ENCODE results near the gene CBLN3. TPM values are rescaled to one million over a fixed set of nuclear protein-coding genes. Genes with fewer than 3 reads are reported as not detected.

The CBLN3 gene
- total RNA-seq, 1 experiment from 2014 or later = 2.0 TPM

DNA sequence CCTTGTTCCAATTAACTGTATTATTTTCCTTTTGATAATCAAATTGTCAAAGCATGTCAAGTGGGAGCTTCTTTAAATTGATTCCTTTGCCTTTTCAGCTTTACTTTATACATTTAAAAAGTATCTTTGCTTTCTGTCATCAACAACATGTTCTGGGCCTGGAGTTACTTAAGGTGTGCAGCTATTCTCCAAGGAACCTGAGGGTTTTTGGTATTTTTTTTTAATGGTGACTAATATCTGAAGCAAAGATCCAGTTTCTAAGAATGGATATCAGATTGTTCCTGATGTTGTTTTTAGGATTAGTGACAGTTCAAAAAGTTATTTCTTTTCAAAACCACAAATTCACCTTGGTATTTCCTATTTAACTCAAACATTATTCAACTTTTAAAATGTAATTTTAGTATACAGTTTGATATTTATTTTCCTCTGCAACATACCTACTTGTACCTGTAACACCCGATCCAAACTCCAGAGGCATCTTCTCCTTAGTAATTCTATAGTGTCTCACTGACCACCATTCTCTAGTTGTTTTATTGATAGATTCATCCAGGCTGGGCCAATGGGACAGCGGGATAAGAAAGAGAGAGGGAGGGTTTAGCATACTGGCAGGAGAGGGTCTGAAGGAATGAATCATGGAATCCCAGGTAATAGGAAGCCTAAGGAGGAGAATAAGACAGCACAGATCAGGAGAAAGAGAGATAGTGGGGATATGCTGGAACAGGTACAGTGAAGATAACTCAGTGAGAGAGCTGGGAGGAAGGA, 3.1 kb downstream of the CBLN3 start:
- no TSS peak for BruUV-seq (replicated peaks)
- ATAC-seq (no peak), DNase-seq (ENCODE audit: low read depth, low spot score) (no peak)
- Histone ChIP-seq H3K9me3 (ENCODE audit: control insufficient read depth in 1 of 2, insufficient read depth in 1 of 2, low read depth in 1 of 2, low read length in 2 of 2) (no peaks in the 10 kb centered on the region), H3K9ac (ENCODE audit: low read length) (no peak overlapping the region), H3K4me3 (replicated peaks in 1 of 2; ENCODE audit: low read depth in 1 of 2, low read length in 2 of 2) (no peak overlapping the region), H3K27me3 (ENCODE audit: insufficient read depth, low read length) (no peaks in the 10 kb centered on the region), H2AFZ (ENCODE audit: low read depth, low read length, poor library complexity, severe bottlenecking) (no peak overlapping the region), H3K9me2 (ENCODE audit: insufficient read depth) (no peaks in the 10 kb centered on the region), H4K20me1 (ENCODE audit: insufficient read depth) (no peaks in the 10 kb centered on the region), H3K4me2 (ENCODE audit: low read length) (no peak overlapping the region), H3K27ac (ENCODE audit: low read depth, low read length) (no peak overlapping the region), H3K79me2 (ENCODE audit: insufficient read depth, low read length) (peaks cover 13% of the 10 kb centered on the region), H3K36me3 (ENCODE audit: control insufficient read depth in 1 of 2, insufficient read depth in 2 of 2, low read length in 2 of 2) (no peaks in the 10 kb centered on the region), H3K4me1 (ENCODE audit: control insufficient read depth in 1 of 2, insufficient read depth in 2 of 2, low read length in 2 of 2) (peaks cover 11 to 29% of the 10 kb centered on the region in 2 experiments)
- ChIA-PET RAD21 (ENCODE audit: low non-redundant PET in 1 of 2, low total read pairs in 2 of 2, uncharacterized antibody in 2 of 2, unreplicated experiment in 2 of 2) (no interaction called here), POLR2A (interaction anchor here (0.6 kb wide), 1 partner anchor 99 kb away, joined by 5 read pairs; no protein-coding TSS in a partner anchor), CTCF (interaction anchor here (1.1 kb wide), 1 partner anchor 61 kb away, joined by 4 read pairs; no protein-coding TSS in a partner anchor)
- intact Hi-C loops (cut with micrococcal nuclease) = no loop called here
- no peak for TF ChIP-seq ZNF274 (IDR thresholded peaks at IDR 0.05; ENCODE audit: low read depth, low read length)
- TF ChIP-seq CEBPB (IDR thresholded peaks at IDR 0.05; ENCODE audit: low read depth) = no peak
- no peak for TF ChIP-seq ATF3 (IDR thresholded peaks at IDR 0.05)
- TF ChIP-seq ZFX (IDR thresholded peaks at IDR 0.05) = no peak
- TF ChIP-seq RAD21 (IDR thresholded peaks at IDR 0.05; ENCODE audit: low read depth) = no peak
- TF ChIP-seq FOSL1 (IDR thresholded peaks at IDR 0.05; ENCODE audit: low read depth) = no peak
- TF ChIP-seq EZH2phosphoT487 (IDR thresholded peaks at IDR 0.05; ENCODE audit: borderline replicate concordance) = no peak
- TF ChIP-seq JUND (IDR thresholded peaks at IDR 0.05) = no peak
- no peak for TF ChIP-seq YY1 (IDR thresholded peaks at IDR 0.05; ENCODE audit: extremely low read depth, insufficient replicate concordance, low read depth, low read length)
- TF ChIP-seq REST (IDR thresholded peaks at IDR 0.05; ENCODE audit: low read depth) = no peak
- no peak for TF ChIP-seq EZH2 (IDR thresholded peaks at IDR 0.05)
- TF ChIP-seq ELF1 (IDR thresholded peaks at IDR 0.05; ENCODE audit: borderline replicate concordance, low read depth) = no peak
- TF ChIP-seq, protein P1, sequence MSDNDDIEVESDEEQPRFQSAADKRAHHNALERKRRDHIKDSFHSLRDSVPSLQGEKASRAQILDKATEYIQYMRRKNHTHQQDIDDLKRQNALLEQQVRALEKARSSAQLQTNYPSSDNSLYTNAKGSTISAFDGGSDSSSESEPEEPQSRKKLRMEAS (IDR thresholded peaks at IDR 0.05) = no peak
